ENCODE measurements around the gene FCHO1. TPM values are rescaled to one million over a fixed set of nuclear protein-coding genes. Genes with fewer than 3 reads are reported as not detected.
"Not testable (repeated sequence)": the region's sequence is repeated elsewhere in the genome, so short reads cannot be mapped to it uniquely, and the experiment has no call there.

Gene FCHO1
- total RNA-seq, 1 donor from 2014 or later, result 85.4 TPM

DNA sequence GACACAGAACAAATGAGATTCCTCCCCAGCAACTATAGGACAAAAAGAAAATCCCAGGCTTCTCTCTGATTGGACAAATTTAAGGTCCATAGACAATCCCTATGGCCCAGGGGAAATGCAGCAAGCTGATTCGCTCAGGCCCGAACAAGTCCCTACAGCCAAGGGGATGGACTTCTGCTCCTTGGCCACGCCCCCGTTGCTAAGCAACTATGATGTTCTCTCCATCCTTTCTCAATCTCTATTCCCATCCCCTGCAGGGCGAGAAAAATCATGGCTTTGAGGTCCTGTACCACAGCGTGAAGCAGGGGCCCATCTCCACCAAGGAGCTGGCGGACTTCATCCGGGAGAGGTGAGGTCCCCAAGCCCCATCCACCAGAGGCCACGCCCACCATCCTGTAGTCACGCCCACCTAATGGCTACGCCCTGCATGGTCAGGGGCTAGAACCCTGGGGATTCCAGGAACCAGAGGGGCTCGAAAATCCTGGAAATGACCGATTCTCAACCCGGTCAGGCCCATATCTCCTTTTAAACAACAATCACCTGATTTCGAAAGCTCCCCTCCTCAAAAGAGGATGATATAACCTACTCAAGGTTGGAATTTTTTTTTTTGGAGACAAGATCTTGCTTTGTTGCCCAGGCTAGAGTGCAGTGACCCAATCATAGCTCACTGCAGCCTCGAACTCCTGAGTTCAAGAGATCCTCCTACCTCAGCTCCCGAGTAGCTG lies 11.4 kb downstream of the FCHO1 start:
- intact Hi-C loops (cut with micrococcal nuclease), result no loop called here

- intact Hi-C loops (cut with micrococcal nuclease), result no loop called here
Measured at GRCh38 chr19:17764348-17764747, 13.1 kb downstream of the FCHO1 start.

DNA sequence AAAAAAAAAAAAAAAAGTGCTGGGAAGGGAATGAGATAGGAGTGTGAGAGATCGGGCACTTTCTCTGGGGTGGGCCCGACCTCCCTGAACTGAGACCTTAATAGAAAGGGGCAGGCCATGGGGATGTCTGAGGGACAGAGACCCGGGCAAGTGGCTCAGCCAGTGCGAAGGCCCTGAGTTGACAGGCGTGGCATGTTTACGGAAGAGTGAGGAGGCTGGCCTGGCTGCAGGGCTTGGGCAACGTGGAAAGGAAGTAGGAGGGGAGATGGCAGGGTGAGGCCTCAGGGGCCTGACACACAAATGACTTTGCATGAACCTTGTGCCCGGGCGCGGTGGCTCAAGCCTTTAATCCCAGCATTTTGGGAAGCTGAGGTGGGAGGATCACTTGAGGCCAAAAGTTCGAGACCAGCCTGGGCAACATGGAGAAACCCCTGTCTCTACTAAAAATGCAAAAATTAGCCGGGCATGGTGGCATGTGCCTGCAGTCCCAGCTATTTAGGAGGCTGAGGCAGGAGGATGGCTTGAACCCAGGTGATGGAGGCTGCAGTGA lies 13.9 kb downstream of the FCHO1 start:
- intact Hi-C loops (cut with micrococcal nuclease), result loop anchor here (5.0 kb wide), 1 partner anchor 63 kb away; no protein-coding TSS in a partner anchor

DNA sequence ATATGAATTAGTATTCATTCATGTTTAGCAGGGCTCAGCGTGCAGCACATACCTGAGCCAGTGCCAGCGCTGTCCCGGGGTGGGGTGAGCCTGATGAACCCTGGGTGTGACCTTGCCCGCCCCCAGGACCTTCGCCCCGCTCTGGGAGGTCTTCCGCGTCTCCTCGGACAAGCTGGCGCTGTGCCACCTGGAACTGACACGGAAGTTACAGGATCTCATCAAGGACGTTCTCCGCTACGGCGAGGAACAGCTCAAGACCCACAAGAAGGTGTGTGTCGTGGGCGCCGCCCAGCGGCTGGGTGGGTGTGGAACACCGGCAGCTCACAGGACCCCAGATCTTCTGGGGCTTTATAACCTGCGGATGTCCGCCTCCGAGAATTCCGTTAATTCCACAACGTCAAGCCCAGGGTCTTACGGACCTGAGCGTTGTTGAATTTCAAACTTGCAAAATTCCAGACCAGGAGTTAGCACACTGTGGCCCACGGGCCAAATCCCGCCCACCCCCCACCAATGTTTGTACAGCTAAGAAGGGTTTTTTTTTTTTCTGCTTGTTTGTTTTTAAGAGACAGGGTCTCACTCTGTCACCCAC lies 15.4 kb downstream of the FCHO1 start:
- intact Hi-C loops (cut with micrococcal nuclease), result loop anchor here (5.0 kb wide), 1 partner anchor 64 kb away; no protein-coding TSS in a partner anchor

DNA sequence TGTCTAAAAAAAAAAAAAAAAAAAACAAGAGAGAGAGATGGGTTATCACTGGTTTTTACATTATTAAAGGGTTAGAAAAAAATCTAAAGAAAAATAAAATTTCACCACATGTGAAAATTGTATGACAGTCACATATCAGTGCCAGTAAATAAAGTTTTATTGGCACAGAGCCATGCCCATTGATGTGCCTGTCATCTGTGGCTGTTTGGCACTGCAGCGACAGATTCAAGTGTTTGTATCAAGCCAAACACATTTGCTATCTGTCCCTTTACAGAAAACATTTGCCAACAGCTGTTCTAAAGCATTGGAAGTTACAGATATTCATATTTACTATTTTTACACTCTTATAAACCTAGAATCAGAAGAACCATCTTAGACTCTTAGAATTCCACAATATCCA lies 16.3 kb downstream of the FCHO1 start:
- intact Hi-C loops (cut with micrococcal nuclease), result loop anchor here (5.0 kb wide), 1 partner anchor 65 kb away; no protein-coding TSS in a partner anchor

GRCh38 chr19:17770613-17771012 lies 19.3 kb downstream of the FCHO1 start:
- intact Hi-C loops (cut with micrococcal nuclease), result no loop called here

- intact Hi-C loops (cut with micrococcal nuclease), result no loop called here
Measured at GRCh38 chr19:17772172-17772571, 20.9 kb downstream of the FCHO1 start.

GRCh38 chr19:17775245-17775927 lies 24.1 kb downstream of the FCHO1 start:
- intact Hi-C loops (cut with micrococcal nuclease), result no loop called here

GRCh38 chr19:17775991-17776803 lies 24.9 kb downstream of the FCHO1 start:
- intact Hi-C loops (cut with micrococcal nuclease), result no loop called here

DNA sequence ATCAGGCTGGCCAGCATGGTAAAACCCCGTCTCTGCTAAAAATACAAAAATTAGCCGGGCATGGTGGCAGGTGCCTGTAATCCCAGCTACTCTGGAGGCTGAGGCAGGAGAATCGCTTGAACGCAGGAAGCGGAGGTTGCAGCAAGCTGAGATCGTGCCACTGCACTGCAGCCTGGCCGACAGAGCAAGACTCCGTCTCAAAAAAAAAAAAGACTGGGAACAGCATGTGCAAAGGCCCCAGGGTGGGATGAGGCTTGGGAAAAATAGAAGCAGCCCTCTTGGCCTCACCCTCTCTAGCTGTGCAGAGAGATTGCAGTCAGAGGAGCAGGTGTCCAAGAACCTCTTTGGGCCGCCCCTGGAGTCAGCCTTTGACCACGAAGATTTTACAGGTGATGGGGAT lies 26.6 kb downstream of the FCHO1 start:
- intact Hi-C loops (cut with micrococcal nuclease), result not testable (repeated sequence)

- intact Hi-C loops (cut with micrococcal nuclease), result no loop called here
Measured at GRCh38 chr19:17778251-17778967, 27.1 kb downstream of the FCHO1 start.

GRCh38 chr19:17778968-17779929 lies 28.0 kb downstream of the FCHO1 start:
- intact Hi-C loops (cut with micrococcal nuclease), result no loop called here

DNA sequence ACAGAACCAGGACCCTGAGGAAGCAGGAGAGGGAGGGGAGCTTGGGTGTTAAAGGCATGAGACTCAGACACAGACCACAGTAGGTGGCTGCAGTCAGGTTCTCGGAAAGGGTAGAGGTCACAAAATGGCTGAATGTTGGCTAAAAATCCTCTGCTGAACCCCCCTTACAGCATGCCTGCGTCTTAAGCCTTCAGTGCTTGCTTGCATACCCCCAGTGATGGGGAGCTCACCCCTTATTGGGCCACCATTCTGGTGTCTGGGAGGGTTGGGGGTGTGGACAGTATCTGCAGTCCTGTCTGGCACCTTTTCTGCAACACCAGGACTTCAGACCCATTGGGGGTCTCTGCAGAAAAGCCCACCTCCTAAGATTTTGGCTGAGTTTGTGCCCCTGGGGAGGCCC lies 29.5 kb downstream of the FCHO1 start:
- intact Hi-C loops (cut with micrococcal nuclease), result no loop called here

- intact Hi-C loops (cut with micrococcal nuclease), result loop anchor here (1.0 kb wide), 2 partner anchors 72 to 79 kb away; no protein-coding TSS in a partner anchor
Measured at GRCh38 chr19:17783721-17784120, 32.4 kb downstream of the FCHO1 start.

- intact Hi-C loops (cut with micrococcal nuclease), result loop anchor here (1.0 kb wide), 2 partner anchors 71 to 80 kb away; no protein-coding TSS in a partner anchor
Measured at GRCh38 chr19:17784201-17785008, 33.1 kb downstream of the FCHO1 start.

DNA sequence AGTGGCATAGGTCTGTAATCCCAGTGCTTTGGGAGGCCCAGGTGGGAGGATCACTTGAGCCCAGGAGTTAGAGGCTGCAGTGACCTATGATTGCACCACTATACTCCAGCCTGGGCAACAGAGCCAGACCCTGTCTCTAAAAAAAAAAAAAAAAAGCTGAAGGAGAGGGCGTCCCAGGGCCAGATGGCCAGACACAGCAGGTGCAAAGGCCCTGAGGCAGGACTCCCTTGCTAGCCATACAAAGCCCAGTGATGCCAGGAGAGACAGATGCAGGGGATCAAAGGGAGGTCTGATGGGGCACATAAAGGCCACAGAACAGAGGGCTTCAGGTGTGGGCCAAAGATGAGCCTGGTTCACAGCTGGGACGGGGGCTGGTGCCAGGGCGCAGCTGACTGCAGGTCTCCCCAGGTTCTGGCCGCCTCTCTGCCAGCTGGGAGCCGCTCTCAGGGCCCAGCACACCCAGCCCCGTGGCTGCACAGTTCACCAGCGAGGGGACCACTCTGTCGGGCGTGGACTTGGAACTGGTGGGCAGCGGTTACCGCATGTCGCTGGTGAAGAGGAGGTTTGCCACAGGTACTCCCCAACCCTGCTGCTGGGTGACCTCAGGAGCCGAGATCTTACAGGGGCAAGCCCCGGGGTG lies 36.1 kb downstream of the FCHO1 start:
- intact Hi-C loops (cut with micrococcal nuclease), result no loop called here

DNA sequence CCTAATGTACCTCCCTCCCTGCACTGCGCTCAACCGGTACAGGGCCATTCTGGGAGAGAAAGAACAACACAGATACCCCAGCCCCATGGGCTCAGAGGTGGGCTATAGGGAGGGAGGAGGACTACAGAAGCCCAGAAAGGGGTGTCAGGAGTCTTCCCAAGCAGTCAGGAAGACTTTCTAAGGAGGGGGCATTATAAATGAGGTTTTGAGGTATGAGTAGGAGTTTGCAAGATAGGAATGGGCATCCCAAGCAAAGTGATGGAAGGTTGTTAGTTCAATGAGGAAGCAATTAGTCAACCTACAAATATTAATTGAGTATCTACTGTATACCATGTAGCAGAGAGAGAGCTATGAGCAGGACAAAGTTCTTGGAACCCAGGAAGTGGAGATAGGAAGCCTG lies 37.4 kb downstream of the FCHO1 start:
- intact Hi-C loops (cut with micrococcal nuclease), result no loop called here
